GM23248 (cell line): Measurements from ENCODE around the gene STX8. TPM values are rescaled to one million over a fixed set of nuclear protein-coding genes. Genes with fewer than 3 reads are reported as not detected.

Experiments
- DNase-seq: peaks from one replicate; pipeline ENCODE4 v3.0.0-alpha.2; 2015
- H2AFZ ChIP-seq: fragments of 200-600 bp; sonication (generic); 2 replicates; pipeline ENCODE4 v1.6.1; 2016; ENCODE audit warnings: antibody characterized with exemption
- H3F3A ChIP-seq: fragments of 200-600 bp; sonication (generic); 2 replicates; pipeline ENCODE4 v1.6.1; 2016; ENCODE audit warnings: mild to moderate bottlenecking, antibody characterized with exemption, mixed run types; ENCODE audit not compliant: insufficient read depth
- H3K27ac ChIP-seq: fragments of 200-600 bp; sonication (generic); 2 replicates; pipeline ENCODE4 v1.5.1; 2016; ENCODE audit warnings: mild to moderate bottlenecking
- H3K27me3 ChIP-seq: fragments of 200-600 bp; sonication (generic); replicated peaks from 2 replicates; pipeline ENCODE4 v1.6.1; 2016; ENCODE audit warnings: mild to moderate bottlenecking; ENCODE audit not compliant: insufficient read depth
- H3K36me3 ChIP-seq: fragments of 200-600 bp; sonication (generic); 2 replicates; pipeline ENCODE4 v1.6.1; 2016; ENCODE audit warnings: low read depth, mild to moderate bottlenecking
- H3K4me1 ChIP-seq: fragments of 200-600 bp; sonication (generic); 2 replicates; pipeline ENCODE4 v1.6.1; 2016; ENCODE audit warnings: mild to moderate bottlenecking; ENCODE audit not compliant: insufficient read depth
- H3K4me2 ChIP-seq: fragments of 200-600 bp; sonication (generic); one replicate; pipeline ENCODE4 v1.6.1; 2016; ENCODE audit warnings: mild to moderate bottlenecking; ENCODE audit not compliant: unreplicated experiment
- H3K4me3 ChIP-seq: fragments of 200-600 bp; sonication (generic); 2 replicates; pipeline ENCODE4 v1.5.1; 2016; ENCODE audit warnings: mild to moderate bottlenecking
- H3K79me2 ChIP-seq: fragments of 200-600 bp; sonication (generic); 2 replicates; pipeline ENCODE4 v1.6.1; 2016; ENCODE audit warnings: mild to moderate bottlenecking; ENCODE audit not compliant: insufficient read depth
- H3K9ac ChIP-seq: fragments of 200-600 bp; sonication (generic); 2 replicates; pipeline ENCODE4 v1.6.1; 2016; ENCODE audit warnings: mild to moderate bottlenecking
- H3K9me2 ChIP-seq: fragments of 200-600 bp; sonication (generic); 2 replicates; pipeline ENCODE4 v1.6.1; 2016; ENCODE audit warnings: mixed run types, mild to moderate bottlenecking, moderate library complexity; ENCODE audit not compliant: insufficient read depth
- H3K9me3 ChIP-seq: fragments of 200-600 bp; sonication (generic); one replicate; pipeline ENCODE4 v1.6.1; 2017; ENCODE audit warnings: low read depth
- H4K20me1 ChIP-seq: fragments of 200-600 bp; sonication (generic); 2 replicates; pipeline ENCODE4 v1.6.0; 2016; ENCODE audit not compliant: insufficient read depth
- EZH2 ChIP-seq: fragments of 200-600 bp; sonication (generic); IDR thresholded peaks from 2 replicates; pipeline ENCODE4 v1.6.1; 2018; ENCODE audit warnings: antibody characterized with exemption, mild to moderate bottlenecking; ENCODE audit not compliant: insufficient read depth, poor library complexity, severe bottlenecking
- EZH2phosphoT487 ChIP-seq: fragments of 200-600 bp; sonication (generic); IDR thresholded peaks from 2 replicates; pipeline ENCODE4 v1.6.1; 2018; ENCODE audit warnings: antibody characterized with exemption, moderate library complexity, mild to moderate bottlenecking, low read depth; ENCODE audit not compliant: insufficient read depth
- whole genome bisulfite sequencing, 2 experiments: methylation state at CpG; one replicate each; pipeline ENCODE4 v1.1.6; 2015 to 2017; ENCODE audit warnings: low lambda C conversion rate in 2 of 2, low coverage in 1 of 2; ENCODE audit errors: missing lambda C conversion rate in 2 of 2; 5-methylcytosine and 5-hydroxymethylcytosine counted together
- in situ Hi-C: fragments of 300-500 bp; cut with MboI; formaldehyde crosslinking; loops from 2 replicates; pipeline ENCODE4 v1.15.0; 2020
- polyA plus RNA-seq: library from polyadenylated mRNA; unstranded; fragments of >200 nt; fragmentation: Nextera tagmentation; extraction: Ambion mirVana; gene quantifications from 2 replicates; pipeline ENCODE4 v1.2.1, GENCODE V29; 2016
- total RNA-seq: library from RNA; depleted of rRNA; stranded (reverse); fragments of >200 nt; shearing (Covaris generic); gene quantifications from 2 replicates; pipeline ENCODE4 v1.2.3, GENCODE V29; 2014

Gene STX8
- total and polyA plus RNA-seq, 2 experiments from 2014 or later = 40.7 to 84.3 TPM

GRCh38 chr17:9269350-9270035 lies 306.1 kb downstream of the STX8 start:
- H3K4me1 ChIP-seq = peaks cover 27% of the 10 kb centered on the region
- H3K4me2 ChIP-seq = no peak overlapping the region
- H4K20me1 ChIP-seq = no peaks in the 10 kb centered on the region
- H3F3A ChIP-seq = peaks cover 25% of the 10 kb centered on the region
- no peak overlapping the region for H2AFZ ChIP-seq
- H3K9me2 ChIP-seq = no peaks in the 10 kb centered on the region
- 72 to 78% methylated on average over 7 of the region's 7 CpGs for WGBS, 2 experiments
- H3K9me3 ChIP-seq = no peaks in the 10 kb centered on the region
- H3K79me2 ChIP-seq = no peaks in the 10 kb centered on the region
- no peak for DNase-seq
- no peak overlapping the region for H3K4me3 ChIP-seq
- TF ChIP-seq EZH2phosphoT487 (no peak), EZH2 (no peak)
- H3K9ac ChIP-seq = no peak overlapping the region
- in situ Hi-C loops = no loop called here
- no peaks in the 10 kb centered on the region for H3K27me3 ChIP-seq
- H3K36me3 ChIP-seq = no peaks in the 10 kb centered on the region
- H3K27ac ChIP-seq = no peak overlapping the region

- DNase-seq = peak; percentile 42
- Histone ChIP-seq H3K27me3 (no peaks in the 10 kb centered on the region), H3K27ac (no peak overlapping the region), H3K9me2 (no peaks in the 10 kb centered on the region), H3K4me1 (peaks cover 19% of the 10 kb centered on the region), H3K4me3 (no peak overlapping the region), H3K9me3 (no peaks in the 10 kb centered on the region), H3K4me2 (no peak overlapping the region), H3F3A (peaks cover 17% of the 10 kb centered on the region), H2AFZ (no peak overlapping the region), H4K20me1 (no peaks in the 10 kb centered on the region), H3K9ac (no peak overlapping the region), H3K36me3 (no peaks in the 10 kb centered on the region), H3K79me2 (no peaks in the 10 kb centered on the region)
- in situ Hi-C loops = no loop called here
- no peak for TF ChIP-seq EZH2
- TF ChIP-seq EZH2phosphoT487 = no peak
- WGBS, 2 experiments = 76 to 77% methylated on average over 6 of the region's 6 CpGs
Observed at GRCh38 chr17:9268546-9268945, 307.1 kb downstream of the STX8 start.

- Histone ChIP-seq H3K9ac (no peak overlapping the region), H3F3A (0 out of 2 replicates have a peak, but pooled peaks cover under 1% of the 10 kb centered on the region), H3K27ac (no peak overlapping the region), H3K4me3 (no peak overlapping the region), H3K27me3 (no peaks in the 10 kb centered on the region), H3K4me1 (peaks cover under 1% of the 10 kb centered on the region; the same call in 1 of the 2 replicates), H3K9me2 (no peaks in the 10 kb centered on the region), H3K9me3 (no peaks in the 10 kb centered on the region), H2AFZ (no peak overlapping the region), H3K79me2 (no peaks in the 10 kb centered on the region), H4K20me1 (no peaks in the 10 kb centered on the region), H3K4me2 (no peak overlapping the region), H3K36me3 (no peaks in the 10 kb centered on the region)
- TF ChIP-seq EZH2phosphoT487 = no peak
- TF ChIP-seq EZH2 = no peak
- in situ Hi-C loops = no loop called here
- WGBS, 2 experiments = 96 to 97% methylated on average over 9 of the region's 9 CpGs
- no peak for DNase-seq
Observed at GRCh38 chr17:9266697-9267117, 308.9 kb downstream of the STX8 start.

GRCh38 chr17:9266031-9266680 lies 309.5 kb downstream of the STX8 start:
- no peak overlapping the region for H3K4me2 ChIP-seq
- peak; percentile 27 for DNase-seq
- H3F3A ChIP-seq = no peaks in the 10 kb centered on the region
- no peak overlapping the region for H2AFZ ChIP-seq
- H3K27me3 ChIP-seq = no peaks in the 10 kb centered on the region
- no peaks in the 10 kb centered on the region for H3K79me2 ChIP-seq
- WGBS, 2 experiments = 70 to 75% methylated on average over 14 of the region's 14 CpGs
- no peak overlapping the region for H3K4me3 ChIP-seq
- no peaks in the 10 kb centered on the region for H3K4me1 ChIP-seq
- H3K36me3 ChIP-seq = no peaks in the 10 kb centered on the region
- H3K27ac ChIP-seq = no peak overlapping the region
- H3K9ac ChIP-seq = no peak overlapping the region
- in situ Hi-C loops = no loop called here
- H4K20me1 ChIP-seq = no peaks in the 10 kb centered on the region
- H3K9me2 ChIP-seq = no peaks in the 10 kb centered on the region
- H3K9me3 ChIP-seq = no peaks in the 10 kb centered on the region
- TF ChIP-seq EZH2phosphoT487 (no peak), EZH2 (no peak)
